GM21825 (cell line): ENCODE data around the gene KIAA1671.
"Not testable (repeated sequence)": the region's sequence is repeated elsewhere in the genome, so short reads cannot be mapped to it uniquely, and the experiment has no call there.

Experiments used
- ATAC-seq: cut with Tn5 transposase; IDR thresholded peaks from one replicate; pipeline ENCODE4 v1.9.1; 2021; ENCODE audit warnings: mild to moderate bottlenecking, moderate library complexity; ENCODE audit not compliant: unreplicated experiment

The KIAA1671 gene

GRCh38 chr22:25161916-25162530 lies 209.5 kb downstream of the KIAA1671 start:
- ATAC-seq: no peak

GRCh38 chr22:25162561-25162960 lies 210.0 kb downstream of the KIAA1671 start:
- ATAC-seq: no peak

DNA sequence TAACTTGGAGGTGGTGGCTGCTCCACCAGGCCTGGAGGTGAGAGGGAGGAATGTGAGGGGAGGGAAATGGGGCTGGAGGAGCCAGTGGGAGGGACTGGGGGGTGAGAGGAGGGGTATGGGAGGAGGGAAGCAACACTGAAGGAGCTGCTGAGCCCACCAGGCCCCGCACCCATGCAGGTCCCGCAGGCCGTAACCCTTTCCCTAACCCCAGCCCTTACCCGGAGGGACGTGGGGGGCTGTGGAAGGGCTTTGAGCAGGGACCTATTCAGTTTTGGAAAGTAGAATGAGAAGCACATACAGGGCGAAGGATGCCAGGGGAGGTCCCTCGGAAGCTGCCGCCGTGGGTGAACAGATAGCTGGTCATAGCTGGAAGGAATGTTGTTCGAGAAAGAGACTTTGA lies 213.3 kb downstream of the KIAA1671 start:
- ATAC-seq: no peak

DNA sequence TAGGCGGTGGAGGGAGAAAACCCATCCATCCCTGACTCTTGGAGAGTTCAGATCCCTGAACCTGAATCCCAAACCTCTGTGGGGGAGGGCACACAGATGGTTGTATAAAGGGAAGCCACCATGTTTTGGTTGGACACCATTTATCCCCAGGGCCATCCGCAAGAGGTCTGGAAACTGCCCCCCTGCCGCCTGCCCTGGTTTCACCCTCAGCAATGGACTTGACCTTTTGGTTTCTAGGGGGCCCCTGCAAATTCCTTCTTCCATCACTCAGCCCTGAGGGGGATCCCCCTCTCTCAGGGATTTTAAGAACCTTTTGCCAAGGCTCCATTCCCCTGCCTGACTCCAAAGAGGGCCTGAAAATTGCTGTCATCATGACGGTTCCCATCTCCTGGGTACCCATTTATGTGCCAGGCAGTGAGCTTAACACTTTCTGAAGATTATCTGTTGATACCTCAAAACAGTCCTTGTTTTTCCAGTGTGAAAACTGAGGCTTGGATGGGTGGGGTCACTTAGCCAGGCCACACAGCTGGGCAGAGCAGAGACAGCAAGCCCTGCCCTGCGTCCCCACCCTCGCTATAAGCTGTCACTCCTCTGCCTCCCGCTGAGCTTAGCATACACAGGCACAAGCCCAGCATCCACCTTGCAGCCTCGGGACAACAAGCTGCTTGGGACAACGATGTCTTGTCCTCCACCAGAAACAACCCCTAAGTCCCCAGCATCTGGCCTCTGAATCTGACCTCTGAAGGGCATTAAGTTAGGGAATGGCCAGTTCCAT lies 213.9 kb downstream of the KIAA1671 start:
- ATAC-seq: no peak

DNA sequence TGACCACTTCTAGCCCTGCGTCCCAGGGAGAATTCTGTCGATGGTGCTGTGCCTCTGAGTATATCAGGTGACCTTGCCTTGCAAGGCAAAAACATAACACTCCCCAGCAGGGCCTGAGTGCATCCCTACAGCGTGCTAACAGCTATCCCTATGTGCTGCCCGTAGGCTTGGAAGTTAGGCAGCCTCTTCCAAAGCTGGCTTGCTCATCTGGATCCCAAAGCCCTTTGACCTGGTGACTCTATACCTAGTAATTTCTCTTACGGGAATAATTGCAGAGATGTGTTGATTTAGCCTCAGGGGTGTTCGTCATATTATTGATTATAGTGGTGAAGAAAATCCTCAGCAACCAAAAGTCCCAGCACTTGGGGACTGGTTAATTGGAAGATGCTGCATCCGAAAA lies 214.6 kb downstream of the KIAA1671 start:
- ATAC-seq: no peak

DNA sequence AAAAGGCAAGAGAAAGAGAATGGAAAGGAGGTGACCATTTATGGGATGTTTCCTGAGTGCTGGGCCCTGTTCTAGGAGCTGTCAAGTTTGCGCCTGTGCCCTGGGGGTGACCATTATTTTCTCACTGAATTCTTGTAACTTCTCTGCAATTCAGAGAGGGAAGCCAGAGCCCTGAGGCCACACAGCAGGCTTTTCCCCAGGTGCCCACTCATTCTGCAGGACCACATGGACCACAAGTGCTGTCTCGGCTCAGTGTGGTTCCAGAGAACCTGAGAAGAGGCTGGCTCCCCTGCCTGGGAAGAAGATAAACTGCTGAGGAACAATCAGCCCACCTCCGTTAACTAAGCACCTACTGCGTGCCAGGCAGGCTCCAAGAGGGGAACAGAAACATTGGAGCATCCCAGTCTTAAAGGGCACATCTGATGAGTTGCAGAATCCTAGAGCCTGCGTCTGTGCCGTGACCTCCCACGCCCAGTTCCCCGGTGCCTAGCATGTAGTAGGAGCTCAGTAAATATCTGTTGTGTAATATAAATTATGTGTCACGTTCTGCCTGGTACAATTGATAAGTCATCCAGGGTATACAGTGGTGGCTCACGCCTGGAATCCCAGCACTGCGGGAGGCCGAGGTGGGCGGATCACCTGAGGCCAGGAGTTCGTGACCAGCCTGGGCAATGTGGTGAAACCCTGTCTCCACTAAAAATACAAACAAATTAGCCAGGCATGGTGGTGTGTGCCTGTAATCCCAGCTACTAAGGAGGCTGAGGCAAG lies 215.5 kb downstream of the KIAA1671 start:
- ATAC-seq: no peak

- no peak for ATAC-seq
Observed at GRCh38 chr22:25169278-25170031, 216.9 kb downstream of the KIAA1671 start.

GRCh38 chr22:25170426-25170980 lies 218.0 kb downstream of the KIAA1671 start:
- ATAC-seq: no peak

- ATAC-seq: no peak
Observed at GRCh38 chr22:25172153-25172552, 219.6 kb downstream of the KIAA1671 start.

DNA sequence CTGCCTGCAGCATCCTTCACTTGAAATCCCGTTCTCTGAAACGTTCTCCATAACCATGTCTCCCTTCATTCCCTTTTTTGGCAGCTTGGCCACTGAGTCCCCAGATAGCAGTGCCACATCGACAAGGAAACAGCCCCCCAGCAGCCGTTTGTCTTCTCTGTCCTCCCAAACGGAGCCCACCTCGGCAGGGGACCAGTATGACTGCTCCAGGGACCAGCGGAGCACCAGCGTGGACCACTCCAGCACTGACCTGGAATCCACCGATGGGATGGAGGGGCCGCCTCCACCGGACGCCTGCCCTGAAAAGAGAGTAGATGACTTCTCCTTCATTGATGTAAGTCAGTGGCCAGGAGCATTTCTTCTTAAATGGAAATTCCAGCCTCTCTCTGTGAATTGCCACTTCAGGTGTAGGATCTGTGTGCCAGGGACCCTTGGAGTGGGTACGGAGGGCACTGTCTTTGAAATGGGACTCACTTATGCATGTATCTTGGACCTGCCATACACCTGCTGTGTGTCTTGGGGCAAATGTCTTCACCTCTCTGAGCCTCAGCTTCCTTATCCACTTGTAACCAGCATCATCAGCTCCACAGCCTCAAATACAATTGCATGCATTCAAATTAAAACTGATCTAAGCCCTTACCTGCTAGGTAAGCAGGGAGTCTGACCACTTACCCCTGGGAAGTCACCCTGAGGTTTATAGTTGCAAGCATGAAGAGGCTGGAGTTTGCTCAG lies 221.8 kb downstream of the KIAA1671 start:
- ATAC-seq: no peak

DNA sequence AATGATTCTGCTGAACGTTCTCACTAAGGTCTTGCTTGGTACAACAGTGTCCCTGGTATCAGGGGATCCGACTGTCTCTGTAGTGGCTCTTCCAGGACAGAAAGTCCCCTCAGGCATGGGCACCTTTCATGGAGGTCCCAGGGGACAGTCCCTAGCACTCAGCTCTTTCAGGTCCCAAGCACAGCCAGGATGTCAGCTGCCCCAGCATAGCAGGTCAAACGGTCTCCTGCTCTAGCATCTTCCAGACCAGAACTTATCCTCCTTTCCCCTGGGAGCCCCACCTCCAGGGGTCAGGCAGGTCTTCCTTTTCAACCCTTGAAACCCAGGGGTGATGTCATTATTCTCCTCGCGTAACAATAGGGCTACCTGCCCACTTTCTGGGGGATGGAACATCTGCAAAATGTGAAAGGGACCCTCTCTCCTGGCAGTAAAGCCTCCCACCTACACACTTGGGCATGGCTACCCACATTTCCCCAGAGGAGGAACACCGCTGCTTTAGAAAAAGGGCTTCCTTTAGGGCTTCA lies 222.4 kb downstream of the KIAA1671 start:
- no peak for ATAC-seq

DNA sequence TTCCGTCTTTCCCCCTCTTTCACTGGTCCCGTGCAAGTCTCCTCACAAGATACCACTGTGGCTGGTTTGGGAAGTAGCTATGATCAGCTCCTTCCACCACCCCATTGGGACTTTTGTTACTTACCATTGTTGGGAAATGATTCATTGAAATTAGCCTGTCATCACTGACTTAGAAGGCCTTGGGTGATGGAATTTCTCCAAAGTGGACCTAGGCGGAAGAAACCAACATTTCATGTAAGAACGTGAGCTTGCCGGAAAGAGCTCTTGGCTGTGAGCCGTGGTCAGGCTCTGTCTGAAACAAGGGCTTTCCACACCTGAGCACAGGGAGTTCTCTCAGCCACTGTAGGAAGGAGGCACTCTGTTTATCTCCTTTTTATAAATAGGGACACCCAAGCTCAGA lies 223.7 kb downstream of the KIAA1671 start:
- ATAC-seq: no peak

DNA sequence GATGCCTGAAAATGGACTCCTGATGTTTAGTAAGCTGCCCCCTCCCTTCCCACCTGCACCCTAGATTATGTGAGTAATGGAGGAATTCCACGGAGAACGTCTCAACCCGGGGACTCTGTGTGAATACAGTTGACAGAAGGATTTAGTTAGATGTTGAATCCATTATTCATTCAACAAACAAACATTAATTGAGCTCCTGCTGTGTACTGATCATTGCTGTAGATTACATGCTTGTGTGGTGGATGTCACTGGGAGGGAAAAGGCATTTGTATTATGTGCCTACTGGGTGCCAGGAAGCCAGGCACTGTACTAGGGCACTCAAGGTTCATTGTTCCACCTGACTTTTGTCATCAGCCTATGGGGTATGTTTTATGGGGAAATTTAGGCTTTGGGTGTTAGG lies 224.3 kb downstream of the KIAA1671 start:
- no peak for ATAC-seq

DNA sequence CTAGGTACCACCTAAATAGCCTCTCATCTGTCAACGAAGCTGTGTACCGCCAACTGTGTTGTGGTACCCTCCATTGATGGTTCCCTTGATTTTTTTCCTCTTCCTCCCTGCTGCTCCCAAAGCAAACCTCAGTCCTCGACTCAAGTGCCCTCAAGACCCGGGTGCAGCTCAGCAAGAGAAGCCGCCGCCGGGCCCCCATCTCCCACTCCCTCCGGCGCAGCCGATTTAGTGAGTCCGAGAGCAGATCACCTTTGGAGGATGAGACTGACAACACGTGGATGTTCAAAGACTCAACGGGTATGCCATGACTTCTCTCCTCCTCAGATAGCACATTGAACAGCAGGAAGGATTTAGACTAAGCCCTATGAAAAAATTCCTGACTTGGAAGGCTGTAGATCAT lies 224.7 kb downstream of the KIAA1671 start:
- ATAC-seq: no peak

DNA sequence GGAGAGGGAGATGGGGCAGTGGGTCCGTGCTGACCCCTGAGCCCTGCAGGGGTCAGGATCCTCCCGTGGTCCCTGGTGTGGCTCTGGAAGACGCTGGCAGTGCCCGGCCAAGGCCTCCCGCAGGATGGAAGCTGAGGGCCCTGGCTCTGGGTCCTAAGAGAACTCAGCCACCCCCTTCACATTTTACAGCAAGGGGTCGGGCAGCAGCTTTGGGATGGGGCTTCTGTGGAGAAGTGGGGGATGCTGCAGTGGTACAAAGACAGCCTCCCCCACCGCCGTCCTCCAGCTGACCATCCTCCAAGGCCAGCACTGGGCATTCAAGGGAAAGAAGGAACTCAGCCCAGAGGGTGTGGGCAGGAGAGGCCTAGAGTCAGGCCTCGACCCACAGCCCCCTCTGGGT lies 225.4 kb downstream of the KIAA1671 start:
- no peak for ATAC-seq

DNA sequence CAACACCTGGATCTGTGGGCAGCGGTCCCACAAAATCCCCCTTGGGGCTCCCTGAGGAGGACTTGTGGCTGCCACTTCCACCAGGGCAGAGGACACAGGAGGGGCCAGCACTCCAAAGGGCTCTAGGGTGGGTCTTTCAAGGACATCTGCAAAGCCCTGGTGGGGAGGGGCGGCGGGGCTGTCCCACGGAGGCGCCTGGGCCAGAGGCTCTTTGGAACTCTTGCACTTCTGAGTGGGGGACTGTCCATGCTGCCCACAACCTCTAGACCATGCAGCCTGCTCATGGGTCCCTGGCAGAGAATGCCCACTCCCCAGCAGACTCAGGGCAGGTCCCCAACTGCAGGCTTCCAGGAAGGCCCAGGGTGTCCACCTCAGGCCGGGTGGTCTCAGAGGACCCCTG lies 225.8 kb downstream of the KIAA1671 start:
- ATAC-seq: not testable (repeated sequence)

- ATAC-seq: not testable (repeated sequence)
Observed at GRCh38 chr22:25178869-25179631, 226.5 kb downstream of the KIAA1671 start.

DNA sequence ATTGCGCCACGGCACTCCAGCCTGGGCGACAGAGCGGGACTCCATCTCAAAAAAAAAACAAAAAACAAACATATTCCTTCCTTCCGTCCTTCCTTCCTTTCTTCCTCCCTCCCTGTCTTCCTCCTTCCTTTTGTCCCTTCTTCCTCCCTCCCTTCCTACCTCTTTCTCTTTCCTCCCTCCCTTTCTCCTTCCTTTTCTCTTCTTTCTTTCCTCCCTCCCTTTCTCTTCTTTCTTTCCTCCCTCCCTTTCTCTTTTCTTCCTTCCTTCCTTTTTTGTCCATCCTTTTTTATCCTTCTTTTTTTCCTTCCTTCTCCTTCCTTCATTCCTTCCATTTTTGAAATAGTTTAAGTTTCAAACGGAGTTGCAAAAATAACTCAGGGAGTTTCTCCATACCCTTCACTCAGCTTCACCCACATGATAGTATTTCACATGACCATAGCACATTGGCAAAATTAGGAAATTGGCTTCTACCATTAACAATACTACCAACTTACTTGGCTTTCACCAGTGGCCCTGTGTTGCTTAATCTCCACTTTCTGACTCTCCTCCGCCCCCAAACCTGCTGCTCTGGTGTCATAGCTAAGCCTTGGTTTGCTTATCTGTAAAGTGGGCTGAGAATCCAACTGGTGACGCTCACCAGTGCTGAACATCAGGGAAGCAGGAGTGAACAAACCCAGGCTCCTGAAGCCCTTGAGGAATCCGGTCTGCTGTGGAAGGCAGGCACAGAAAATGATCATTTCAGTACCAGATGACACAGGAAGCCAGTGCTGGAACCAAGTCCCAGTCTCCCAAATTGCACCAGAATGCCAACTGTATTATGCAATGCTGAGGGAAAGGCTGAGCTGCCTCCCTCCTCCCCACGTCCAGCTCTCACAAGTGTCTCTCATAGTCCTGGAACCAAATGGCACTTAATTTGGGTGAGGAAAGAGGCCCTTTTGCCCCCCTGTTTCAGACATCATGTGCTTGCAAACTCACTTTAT lies 229.9 kb downstream of the KIAA1671 start:
- no peak for ATAC-seq
